ENCODE results near the gene CDH22. TPM values are rescaled to one million over a fixed set of nuclear protein-coding genes. Genes with fewer than 3 reads are reported as not detected.
A peak's percentile ranks its signal among the peaks of the same experiment; 100 is the strongest.

Gene CDH22
- total RNA-seq, 6 experiments from 2014 or later, result not detected

- Histone ChIP-seq H3K36me3 (no peaks in the 10 kb centered on the region), H3K27me3 (no peaks in the 10 kb centered on the region), H3K4me1 (no peaks in the 10 kb centered on the region), H3K4me3 (no peak overlapping the region), H3K9me3 (no peaks in the 10 kb centered on the region), H3K27ac (no peak overlapping the region)
- 46% methylated on average over 2 of the region's 3 CpGs for WGBS (ENCODE audit: insufficient coverage, low coverage, low lambda C conversion rate, missing lambda C conversion rate)
- intact Hi-C loops (cut with DNase I), result no loop called here
- ATAC-seq, result no peak
- DNase-seq, result no peak
- TF ChIP-seq CTCF (IDR thresholded peaks at IDR 0.05) (no peak), POLR2A (IDR thresholded peaks at IDR 0.05) (no peak)
Measured at GRCh38 chr20:46185353-46185752, 122.9 kb downstream of the CDH22 start.

GRCh38 chr20:46183768-46184167 lies 124.5 kb downstream of the CDH22 start:
- no peaks in the 10 kb centered on the region for H3K27me3 ChIP-seq

GRCh38 chr20:46182276-46183200 lies 125.8 kb downstream of the CDH22 start:
- Histone ChIP-seq H3K27me3 (no peaks in the 10 kb centered on the region), H3K4me1 (no peaks in the 10 kb centered on the region), H3K9me3 (no peaks in the 10 kb centered on the region), H3K27ac (no peak overlapping the region), H3K4me3 (no peak overlapping the region), H3K36me3 (no peaks in the 10 kb centered on the region)
- WGBS (ENCODE audit: insufficient coverage, low coverage, low lambda C conversion rate, missing lambda C conversion rate), result 38% methylated on average over 5 of the region's 13 CpGs
- ATAC-seq, result no peak
- intact Hi-C loops (cut with DNase I), result no loop called here
- TF ChIP-seq CTCF (IDR thresholded peaks at IDR 0.05), result no peak
- TF ChIP-seq POLR2A (IDR thresholded peaks at IDR 0.05), result no peak
- DNase-seq, result peak in 1 of 3 donors; percentile 32

More at GRCh38 chr20:46183768-46184167, 124.5 kb downstream of the CDH22 start:
- Histone ChIP-seq H3K4me1 (no peaks in the 10 kb centered on the region), H3K4me3 (no peak overlapping the region), H3K27ac (no peak overlapping the region), H3K9me3 (no peaks in the 10 kb centered on the region), H3K36me3 (no peaks in the 10 kb centered on the region)
- intact Hi-C loops (cut with DNase I), result no loop called here
- no peak for TF ChIP-seq POLR2A (IDR thresholded peaks at IDR 0.05)
- no peak for TF ChIP-seq CTCF (IDR thresholded peaks at IDR 0.05)
- 68% methylated on average over 4 of the region's 5 CpGs for WGBS (ENCODE audit: insufficient coverage, low coverage, low lambda C conversion rate, missing lambda C conversion rate)
- DNase-seq, result no peak
- ATAC-seq, result no peak

GRCh38 chr20:46179862-46180261 lies 128.4 kb downstream of the CDH22 start:
- WGBS (ENCODE audit: insufficient coverage, low coverage, low lambda C conversion rate, missing lambda C conversion rate), result 60% methylated on average over 7 of the region's 8 CpGs
- H3K27ac ChIP-seq, result no peak overlapping the region
- ATAC-seq (no peak), DNase-seq (no peak)
- no peak for TF ChIP-seq POLR2A (IDR thresholded peaks at IDR 0.05)
- no peak for TF ChIP-seq CTCF (IDR thresholded peaks at IDR 0.05)
- H3K4me3 ChIP-seq, result no peak overlapping the region
- H3K27me3 ChIP-seq, result no peaks in the 10 kb centered on the region
- intact Hi-C loops (cut with DNase I), result loop anchor here in 1 of 2 donors (10.0 kb wide), 1 partner anchor 155 kb away; the partner anchor contains the start of gene SLC12A5
- no peaks in the 10 kb centered on the region for H3K4me1 ChIP-seq
- no peaks in the 10 kb centered on the region for H3K9me3 ChIP-seq
- H3K36me3 ChIP-seq, result no peaks in the 10 kb centered on the region

Data from right lobe of liver (tissue), 6 donors.